GM18868 (cell line): ENCODE data around the gene PPP1R2.
"Not testable (repeated sequence)": the region's sequence is repeated elsewhere in the genome, so short reads cannot be mapped to it uniquely, and the experiment has no call there.

Experiments
- ATAC-seq: cut with Tn5 transposase; IDR thresholded peaks from one replicate; pipeline ENCODE4 v1.9.1; 2021; ENCODE audit warnings: mild to moderate bottlenecking, moderate library complexity; ENCODE audit not compliant: unreplicated experiment

The PPP1R2 gene

GRCh38 chr3:195542698-195543499, at the start of gene PPP1R2:
Gene PPP1R2, minus strand, starts transcription at chr3:195543325. Its CDS starts 300 bp downstream, at chr3:195543025.
- ATAC-seq: peak; percentile 71

GRCh38 chr3:195591852-195592251, 48.7 kb upstream of the PPP1R2 start:
- no peak for ATAC-seq

- no peak for ATAC-seq
Measured at GRCh38 chr3:195591220-195591619, 48.1 kb upstream of the PPP1R2 start.

- not testable (repeated sequence) for ATAC-seq
Measured at GRCh38 chr3:195590381-195590780, 47.3 kb upstream of the PPP1R2 start.

GRCh38 chr3:195589796-195590195, 46.7 kb upstream of the PPP1R2 start:
- not testable (repeated sequence) for ATAC-seq

GRCh38 chr3:195587824-195588223, 44.7 kb upstream of the PPP1R2 start:
- no peak for ATAC-seq

- no peak for ATAC-seq
Measured at GRCh38 chr3:195587406-195587805, 44.3 kb upstream of the PPP1R2 start.

GRCh38 chr3:195584543-195584870, 41.4 kb upstream of the PPP1R2 start:
- no peak for ATAC-seq

GRCh38 chr3:195583831-195584542, 40.9 kb upstream of the PPP1R2 start, which contains the start of gene APOD:
Gene APOD, minus strand, starts transcription at chr3:195583940. Its CDS starts 4,479 bp downstream, at chr3:195579461.
- ATAC-seq: no peak

GRCh38 chr3:195582947-195583346, 39.8 kb upstream of the PPP1R2 start:
- ATAC-seq: no peak

- no peak for ATAC-seq
Measured at GRCh38 chr3:195580744-195581443, 37.8 kb upstream of the PPP1R2 start.

GRCh38 chr3:195579281-195579680, 36.2 kb upstream of the PPP1R2 start:
- ATAC-seq: no peak

- no peak for ATAC-seq
Measured at GRCh38 chr3:195578565-195578964, 35.4 kb upstream of the PPP1R2 start.

GRCh38 chr3:195577645-195578177, 34.6 kb upstream of the PPP1R2 start:
- no peak for ATAC-seq

- ATAC-seq: no peak
Measured at GRCh38 chr3:195574497-195575304, 31.6 kb upstream of the PPP1R2 start.

GRCh38 chr3:195573611-195574496, 30.7 kb upstream of the PPP1R2 start:
- ATAC-seq: no peak

- ATAC-seq: no peak
Measured at GRCh38 chr3:195571361-195571760, 28.2 kb upstream of the PPP1R2 start.

GRCh38 chr3:195570912-195571311, 27.8 kb upstream of the PPP1R2 start:
- no peak for ATAC-seq

- ATAC-seq: no peak
Measured at GRCh38 chr3:195570344-195570743, 27.2 kb upstream of the PPP1R2 start.
